HCT116 (cell line): Measurements from ENCODE around the gene C3orf52. TPM values are rescaled to one million over a fixed set of nuclear protein-coding genes. Genes with fewer than 3 reads are reported as not detected.

Source experiments
- ATAC-seq: fragments of 200-7000 bp; cut with Tn5 transposase; 2 replicates; pipeline ENCODE4 v1.9.1; 2020; ENCODE audit warnings: mild to moderate bottlenecking, moderate library complexity
- BruUV-seq: library from RNA; stranded (reverse); fragments of 400-500 nt; replicated peaks from 2 replicates; lab custom pipeline; 2021; lab: Mats Ljungman, UMichigan
- CTCF ChIA-PET: fragments of 300-600 bp; sonication (Branson Sonifier 250); formaldehyde crosslinking; loops from one replicate; lab custom pipeline; 2021; ENCODE audit warnings: antibody characterized with exemption; lab: Charles Lee
- POLR2A ChIA-PET: fragments of 300-600, 350-600 bp; sonication (Branson Sonifier 250); formaldehyde crosslinking; loops from one replicate; lab custom pipeline; 2021; ENCODE audit warnings: antibody characterized with exemption; lab: Charles Lee
- RAD21 ChIA-PET, 2 experiments: fragments of 300-600 bp; sonication (Branson Sonifier 250); formaldehyde crosslinking; loops; one replicate each; lab custom pipeline; 2023; ENCODE audit warnings: low total read pairs in 2 of 2; ENCODE audit not compliant: uncharacterized antibody in 2 of 2, unreplicated experiment in 2 of 2, low non-redundant PET in 1 of 2; lab: Charles Lee
- DNase-seq: peaks from one replicate; pipeline ENCODE4 v3.0.0-alpha.2; 2010; ENCODE audit warnings: low read depth, low spot score
- H2AFZ ChIP-seq: fragments of 200-600 bp; shearing (Covaris generic), sonication (generic); 2 replicates; pipeline ENCODE4 v1.6.1; 2017; ENCODE audit warnings: low read depth, mixed run types, mixed read lengths, antibody characterized with exemption, low read length; ENCODE audit not compliant: poor library complexity, severe bottlenecking
- H3K27ac ChIP-seq: 2 replicates; pipeline ENCODE4 v1.5.1; 2012; ENCODE audit warnings: low read depth, low read length
- H3K27me3 ChIP-seq: fragments of 200-600 bp; sonication (generic); 2 replicates; pipeline ENCODE4 v1.6.1; 2016; ENCODE audit warnings: mixed run types, low read length, mixed read lengths; ENCODE audit not compliant: insufficient read depth
- H3K36me3 ChIP-seq, 2 experiments: fragments of 200-500 bp in 1 of 2; fragments of 200-600 bp in 1 of 2; sonication (Bioruptor generic) in 1 of 2; sonication (generic) in 1 of 2; 2 replicates each; pipeline versions ENCODE4 v1.5.1 to v1.6.1; 2014 to 2016; ENCODE audit warnings: low read length in 2 of 2, inconsistent platforms in 1 of 2, mixed read lengths in 1 of 2, mixed run types in 1 of 2; ENCODE audit not compliant: insufficient read depth in 2 of 2, control insufficient read depth in 1 of 2
- H3K4me1 ChIP-seq, 2 experiments: fragments of 200-600 bp in 1 of 2; sonication (generic) in 1 of 2; 2 replicates each; pipeline versions ENCODE4 v1.5.1 to v1.6.1; 2012 to 2017; ENCODE audit warnings: low read length in 2 of 2, inconsistent platforms in 1 of 2, mild to moderate bottlenecking in 1 of 2, mixed read lengths in 1 of 2, mixed run types in 1 of 2, moderate library complexity in 1 of 2; ENCODE audit not compliant: insufficient read depth in 2 of 2, control insufficient read depth in 1 of 2
- H3K4me2 ChIP-seq: fragments of 200-600 bp; sonication (generic); 2 replicates; pipeline ENCODE4 v1.6.1; 2017; ENCODE audit warnings: mixed run types, low read length, mixed read lengths
- H3K4me3 ChIP-seq, 2 experiments: fragments of 200-600 bp in 1 of 2; sonication (generic) in 1 of 2; replicated peaks in 1 of 2; 2 replicates each; pipeline ENCODE4 v1.5.1; 2011 to 2016; ENCODE audit warnings: low read length in 2 of 2, control low read depth in 1 of 2, low read depth in 1 of 2, mild to moderate bottlenecking in 1 of 2, mixed read lengths in 1 of 2, mixed run types in 1 of 2
- H3K79me2 ChIP-seq: fragments of 200-600 bp; sonication (generic); 2 replicates; pipeline ENCODE4 v1.6.1; 2017; ENCODE audit warnings: mild to moderate bottlenecking, mixed run types, low read length, moderate library complexity, mixed read lengths; ENCODE audit not compliant: insufficient read depth
- H3K9ac ChIP-seq: fragments of 200-600 bp; sonication (generic); 2 replicates; pipeline ENCODE4 v1.6.1; 2016; ENCODE audit warnings: low read length, mixed read lengths
- H3K9me2 ChIP-seq: fragments of 200-600 bp; sonication (generic), shearing (Covaris generic); 2 replicates; pipeline ENCODE4 v1.6.1; 2017; ENCODE audit warnings: mixed run types, mild to moderate bottlenecking, moderate library complexity; ENCODE audit not compliant: insufficient read depth
- H3K9me3 ChIP-seq, 2 experiments: fragments of 200-500 bp in 1 of 2; fragments of 200-600 bp in 1 of 2; sonication (Bioruptor generic) in 1 of 2; sonication (generic) in 1 of 2; 2 replicates each; pipeline ENCODE4 v1.6.1; 2014 to 2017; ENCODE audit warnings: low read length in 2 of 2, mixed read lengths in 2 of 2, inconsistent platforms in 1 of 2, low read depth in 1 of 2, mild to moderate bottlenecking in 1 of 2, mixed run types in 1 of 2, moderate library complexity in 1 of 2; ENCODE audit not compliant: control insufficient read depth in 1 of 2, insufficient read depth in 1 of 2
- H4K20me1 ChIP-seq: fragments of 200-600 bp; sonication (generic), shearing (Covaris generic); 2 replicates; pipeline ENCODE4 v1.6.1; 2017; ENCODE audit warnings: mixed run types, mild to moderate bottlenecking, moderate library complexity; ENCODE audit not compliant: insufficient read depth
- CBX3 ChIP-seq: IDR thresholded peaks from 2 replicates; pipeline ENCODE4 v1.6.1; 2012; ENCODE audit warnings: low read depth
- CEBPB ChIP-seq: IDR thresholded peaks from 2 replicates; pipeline ENCODE4 v1.6.1; 2012; ENCODE audit warnings: low read depth
- EGR1 ChIP-seq: IDR thresholded peaks from 2 replicates; pipeline ENCODE4 v1.6.1; 2012; ENCODE audit warnings: low read depth
- ELF1 ChIP-seq: IDR thresholded peaks from 2 replicates; pipeline ENCODE4 v1.6.1; 2012; ENCODE audit warnings: low read depth, borderline replicate concordance
- EZH2 ChIP-seq: fragments of 200-600 bp; sonication (generic); IDR thresholded peaks from 2 replicates; pipeline ENCODE4 v1.6.1; 2017; ENCODE audit warnings: antibody characterized with exemption, mixed run types
- EZH2phosphoT487 ChIP-seq: fragments of 200-600 bp; IDR thresholded peaks from 2 replicates; pipeline ENCODE4 v1.6.1; 2018; ENCODE audit warnings: antibody characterized with exemption, borderline replicate concordance
- JUND ChIP-seq: IDR thresholded peaks from 2 replicates; pipeline ENCODE4 v1.6.1; 2012
- MAX ChIP-seq: IDR thresholded peaks from 2 replicates; pipeline ENCODE4 v1.6.1; 2012
- POLR2AphosphoS5 ChIP-seq: IDR thresholded peaks from 2 replicates; pipeline ENCODE4 v1.6.1; 2011; ENCODE audit warnings: mild to moderate bottlenecking, low read depth, low read length, moderate library complexity
- SIN3A ChIP-seq: IDR thresholded peaks from 2 replicates; pipeline ENCODE4 v1.6.1; 2012; ENCODE audit warnings: low read depth
- SP1 ChIP-seq: IDR thresholded peaks from 2 replicates; pipeline ENCODE4 v1.6.1; 2012; ENCODE audit warnings: low read depth
- SRF ChIP-seq: IDR thresholded peaks from 2 replicates; pipeline ENCODE4 v1.6.1; 2012; ENCODE audit warnings: low read depth
- TCF7L2 ChIP-seq: IDR thresholded peaks from 2 replicates; pipeline ENCODE4 v1.7.0; 2011; ENCODE audit warnings: borderline replicate concordance, inconsistent platforms; ENCODE audit not compliant: insufficient read depth, insufficient read length; ENCODE audit errors: extremely low read depth
- ZFX ChIP-seq: fragments of 450-650 bp; IDR thresholded peaks from 2 replicates; pipeline ENCODE4 v1.6.1; 2017
- ZNF274 ChIP-seq: fragments of 200-500 bp; sonication (Bioruptor generic); IDR thresholded peaks from 2 replicates; pipeline ENCODE4 v1.6.1; 2014; ENCODE audit warnings: mild to moderate bottlenecking, low read depth, low read length, inconsistent platforms
- intact Hi-C: fragments of 100-400 bp; cut with micrococcal nuclease; formaldehyde crosslinking; loops from 2 replicates; pipeline ENCODE4 v1.10.0; 2022
- total RNA-seq: library from RNA; stranded (reverse); gene quantifications from one replicate; pipeline ENCODE4 v1.2.1, GENCODE V29; 2021; ENCODE audit not compliant: unreplicated experiment
- TF ChIP-seq, protein P1 (sequence below): IDR thresholded peaks from 2 replicates; pipeline ENCODE4 v1.6.1; 2012
- TF ChIP-seq, protein P2 (sequence below), 3 experiments: fragments of 200-600 bp in 1 of 3; sonication (generic) in 1 of 3; IDR thresholded peaks in 2 of 3; conservative IDR thresholded peaks in 1 of 3; 2 replicates each; pipeline ENCODE4 v1.5.1; 2012 to 2017; ENCODE audit warnings: low read depth in 2 of 3, low read length in 2 of 3, antibody characterized with exemption in 1 of 3, borderline replicate concordance in 1 of 3, control low read depth in 1 of 3, mild to moderate bottlenecking in 1 of 3, mixed read lengths in 1 of 3, mixed run types in 1 of 3, moderate library complexity in 1 of 3; ENCODE audit not compliant: insufficient read depth in 1 of 3

C3orf52 gene
- total RNA-seq, 1 experiment from 2014 or later: 14.3 TPM

DNA sequence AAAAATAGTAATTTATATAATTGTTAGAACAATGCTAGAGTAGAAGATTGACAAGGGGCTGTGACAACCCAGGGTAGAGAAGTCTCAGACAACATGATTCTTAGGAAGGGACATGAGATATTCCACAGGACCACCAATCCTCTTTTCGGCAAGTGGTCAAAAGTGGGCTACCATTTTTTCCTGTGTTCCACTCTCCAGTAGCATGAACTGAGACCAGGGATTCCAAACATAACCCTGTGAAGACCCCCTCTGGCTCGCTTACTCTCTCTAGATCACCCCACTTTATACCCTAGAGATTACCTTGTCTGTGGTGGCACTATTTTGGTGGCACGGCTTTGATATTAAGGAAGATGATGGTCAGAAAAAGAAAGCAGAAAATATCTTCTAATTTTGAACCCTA lies 45.9 kb downstream of the C3orf52 start:
- Histone ChIP-seq H3K9ac (no peak overlapping the region), H3K4me2 (no peak overlapping the region), H3K27me3 (no peaks in the 10 kb centered on the region), H3K4me1 (no peaks in the 10 kb centered on the region; a peak in 1 of 4 replicates), H3K27ac (no peak overlapping the region), H2AFZ (no peak overlapping the region), H4K20me1 (no peaks in the 10 kb centered on the region), H3K79me2 (no peaks in the 10 kb centered on the region), H3K9me3 (no peaks in the 10 kb centered on the region), H3K9me2 (no peaks in the 10 kb centered on the region), H3K4me3 (no peak overlapping the region), H3K36me3 (peaks cover 4 to 5% of the 10 kb centered on the region in 2 experiments; a peak in 2 of 4 replicates)
- BruUV-seq: no TSS peak
- ChIA-PET CTCF (interaction anchor here (1.2 kb wide), 1 partner anchor 21 kb away, joined by 3 read pairs; no protein-coding TSS in a partner anchor), RAD21 (no interaction called here), POLR2A (no interaction called here)
- no peak for ATAC-seq
- no peak for DNase-seq
- intact Hi-C loops: no loop called here
- no peak for TF ChIP-seq SP1
- TF ChIP-seq ELF1: no peak
- no peak for TF ChIP-seq ZFX
- no peak for TF ChIP-seq POLR2AphosphoS5
- TF ChIP-seq EZH2: no peak
- TF ChIP-seq CEBPB: no peak
- no peak for TF ChIP-seq SRF
- TF ChIP-seq, protein P1, sequence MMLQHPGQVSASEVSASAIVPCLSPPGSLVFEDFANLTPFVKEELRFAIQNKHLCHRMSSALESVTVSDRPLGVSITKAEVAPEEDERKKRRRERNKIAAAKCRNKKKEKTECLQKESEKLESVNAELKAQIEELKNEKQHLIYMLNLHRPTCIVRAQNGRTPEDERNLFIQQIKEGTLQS: no peak
- TF ChIP-seq, protein P2, sequence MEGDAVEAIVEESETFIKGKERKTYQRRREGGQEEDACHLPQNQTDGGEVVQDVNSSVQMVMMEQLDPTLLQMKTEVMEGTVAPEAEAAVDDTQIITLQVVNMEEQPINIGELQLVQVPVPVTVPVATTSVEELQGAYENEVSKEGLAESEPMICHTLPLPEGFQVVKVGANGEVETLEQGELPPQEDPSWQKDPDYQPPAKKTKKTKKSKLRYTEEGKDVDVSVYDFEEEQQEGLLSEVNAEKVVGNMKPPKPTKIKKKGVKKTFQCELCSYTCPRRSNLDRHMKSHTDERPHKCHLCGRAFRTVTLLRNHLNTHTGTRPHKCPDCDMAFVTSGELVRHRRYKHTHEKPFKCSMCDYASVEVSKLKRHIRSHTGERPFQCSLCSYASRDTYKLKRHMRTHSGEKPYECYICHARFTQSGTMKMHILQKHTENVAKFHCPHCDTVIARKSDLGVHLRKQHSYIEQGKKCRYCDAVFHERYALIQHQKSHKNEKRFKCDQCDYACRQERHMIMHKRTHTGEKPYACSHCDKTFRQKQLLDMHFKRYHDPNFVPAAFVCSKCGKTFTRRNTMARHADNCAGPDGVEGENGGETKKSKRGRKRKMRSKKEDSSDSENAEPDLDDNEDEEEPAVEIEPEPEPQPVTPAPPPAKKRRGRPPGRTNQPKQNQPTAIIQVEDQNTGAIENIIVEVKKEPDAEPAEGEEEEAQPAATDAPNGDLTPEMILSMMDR (IDR thresholded peaks at IDR 0.05 in 2 of 3, conservative IDR thresholded peaks at IDR 0.05 in 1 of 3; ENCODE audit: borderline replicate concordance in 1 of 3, insufficient read depth in 1 of 3, low read depth in 2 of 3, low read length in 2 of 3): no peak
- TF ChIP-seq CBX3: no peak
- no peak for TF ChIP-seq EGR1
- TF ChIP-seq TCF7L2: no peak
- TF ChIP-seq ZNF274: no peak
- TF ChIP-seq JUND: no peak
- no peak for TF ChIP-seq SIN3A
- TF ChIP-seq EZH2phosphoT487: no peak
- TF ChIP-seq MAX: no peak
